ENCODE measurements around the gene ANKS1A. TPM values are rescaled to one million over a fixed set of nuclear protein-coding genes. Genes with fewer than 3 reads are reported as not detected.

The ANKS1A gene
- total RNA-seq, 1 experiment from 2014 or later: 28.5 TPM

DNA sequence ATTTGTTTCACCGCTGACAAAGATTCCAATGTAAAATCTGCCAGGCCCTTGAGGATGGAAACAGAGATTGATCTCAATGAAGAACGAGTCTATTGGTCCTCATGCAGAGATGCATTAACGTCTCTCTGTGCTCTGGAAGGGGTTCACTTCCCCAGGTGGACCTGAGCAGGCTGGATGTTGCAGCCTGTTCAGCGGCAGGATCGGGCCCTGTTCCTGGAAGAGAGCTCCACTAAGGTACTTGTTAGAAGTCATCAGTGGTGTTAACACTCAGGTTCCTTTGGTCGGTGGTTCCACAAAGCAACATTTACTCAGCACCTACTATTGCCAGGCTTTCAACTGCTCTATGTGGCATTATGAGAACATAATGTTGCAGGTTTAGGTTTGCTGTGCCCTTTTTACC is 144.6 kb downstream of the ANKS1A start:
- DNase-seq: no peak
- Histone ChIP-seq H3K4me2 (no peak overlapping the region), H3K79me2 (ENCODE audit: low read depth) (no peaks in the 10 kb centered on the region), H4K20me1 (ENCODE audit: insufficient read depth) (no peaks in the 10 kb centered on the region), H3K36me3 (ENCODE audit: low read depth) (no peaks in the 10 kb centered on the region), H3F3A (ENCODE audit: insufficient read depth, low read depth) (no peaks in the 10 kb centered on the region), H3K4me3 (no peak overlapping the region), H3K27ac (no peak overlapping the region), H2AFZ (no peak overlapping the region), H3K4me1 (replicated peaks; ENCODE audit: insufficient read depth) (no peaks in the 10 kb centered on the region), H3K27me3 (ENCODE audit: insufficient read depth, low read depth) (no peaks in the 10 kb centered on the region), H3K9me2 (ENCODE audit: insufficient read depth) (no peaks in the 10 kb centered on the region), H3K9me3 (ENCODE audit: insufficient read depth, low read depth) (no peaks in the 10 kb centered on the region)
- intact Hi-C loops (cut with micrococcal nuclease; ENCODE audit: unreplicated experiment): no loop called here
- ChIA-PET CTCF (no interaction called here), POLR2A (ENCODE audit: unreplicated experiment) (interaction anchor here (0.6 kb wide), 1 partner anchor 77 kb away, joined by 5 read pairs; no protein-coding TSS in a partner anchor)
- no peak for TF ChIP-seq EZH2 (IDR thresholded peaks at IDR 0.05; ENCODE audit: low read depth)
- TF ChIP-seq, protein P1, sequence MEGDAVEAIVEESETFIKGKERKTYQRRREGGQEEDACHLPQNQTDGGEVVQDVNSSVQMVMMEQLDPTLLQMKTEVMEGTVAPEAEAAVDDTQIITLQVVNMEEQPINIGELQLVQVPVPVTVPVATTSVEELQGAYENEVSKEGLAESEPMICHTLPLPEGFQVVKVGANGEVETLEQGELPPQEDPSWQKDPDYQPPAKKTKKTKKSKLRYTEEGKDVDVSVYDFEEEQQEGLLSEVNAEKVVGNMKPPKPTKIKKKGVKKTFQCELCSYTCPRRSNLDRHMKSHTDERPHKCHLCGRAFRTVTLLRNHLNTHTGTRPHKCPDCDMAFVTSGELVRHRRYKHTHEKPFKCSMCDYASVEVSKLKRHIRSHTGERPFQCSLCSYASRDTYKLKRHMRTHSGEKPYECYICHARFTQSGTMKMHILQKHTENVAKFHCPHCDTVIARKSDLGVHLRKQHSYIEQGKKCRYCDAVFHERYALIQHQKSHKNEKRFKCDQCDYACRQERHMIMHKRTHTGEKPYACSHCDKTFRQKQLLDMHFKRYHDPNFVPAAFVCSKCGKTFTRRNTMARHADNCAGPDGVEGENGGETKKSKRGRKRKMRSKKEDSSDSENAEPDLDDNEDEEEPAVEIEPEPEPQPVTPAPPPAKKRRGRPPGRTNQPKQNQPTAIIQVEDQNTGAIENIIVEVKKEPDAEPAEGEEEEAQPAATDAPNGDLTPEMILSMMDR (conservative IDR thresholded peaks at IDR 0.05): no peak
- BruUV-seq (replicated peaks): no TSS peak

DNA sequence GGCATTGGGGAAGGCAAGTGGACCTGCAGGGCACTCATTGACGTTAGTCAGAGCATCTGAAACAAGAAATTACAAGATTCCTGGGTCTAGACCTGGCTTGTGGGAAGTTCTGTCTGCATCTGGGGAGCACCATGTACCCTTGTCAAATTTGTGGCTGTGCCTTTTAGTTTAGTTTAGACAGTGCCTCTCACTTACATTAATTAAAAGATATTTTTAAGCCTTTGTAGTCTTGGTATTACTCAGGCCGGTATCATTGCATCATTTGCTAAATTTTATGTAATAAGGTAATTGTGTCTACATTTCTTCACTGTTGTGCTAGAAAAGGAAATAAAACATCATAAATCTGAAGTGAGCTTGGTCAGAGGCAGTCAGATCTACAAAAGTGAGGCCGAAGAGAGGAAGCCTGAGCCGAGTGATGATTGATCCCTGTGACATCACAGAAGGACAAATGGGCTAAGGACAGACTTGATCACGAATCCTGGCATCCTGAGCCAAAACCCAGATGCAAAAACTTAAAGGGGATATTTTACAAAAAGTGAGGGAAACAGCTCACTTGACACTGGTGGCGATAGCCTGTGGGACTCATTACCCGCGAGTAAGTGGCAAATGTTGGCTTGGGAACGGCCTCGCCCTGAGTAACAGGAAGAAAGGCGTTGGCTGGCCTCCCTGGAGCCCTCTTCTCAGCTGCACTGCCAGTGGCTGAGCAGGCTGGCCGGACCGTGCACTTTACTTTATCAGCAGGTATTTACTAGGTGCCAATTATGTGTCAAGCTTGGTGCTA is 145.5 kb downstream of the ANKS1A start:
- CTCF ChIA-PET: no interaction called here
- no peaks in the 10 kb centered on the region for H3K79me2 ChIP-seq (ENCODE audit: low read depth)
- POLR2A ChIA-PET (ENCODE audit: unreplicated experiment): no interaction called here

DNA sequence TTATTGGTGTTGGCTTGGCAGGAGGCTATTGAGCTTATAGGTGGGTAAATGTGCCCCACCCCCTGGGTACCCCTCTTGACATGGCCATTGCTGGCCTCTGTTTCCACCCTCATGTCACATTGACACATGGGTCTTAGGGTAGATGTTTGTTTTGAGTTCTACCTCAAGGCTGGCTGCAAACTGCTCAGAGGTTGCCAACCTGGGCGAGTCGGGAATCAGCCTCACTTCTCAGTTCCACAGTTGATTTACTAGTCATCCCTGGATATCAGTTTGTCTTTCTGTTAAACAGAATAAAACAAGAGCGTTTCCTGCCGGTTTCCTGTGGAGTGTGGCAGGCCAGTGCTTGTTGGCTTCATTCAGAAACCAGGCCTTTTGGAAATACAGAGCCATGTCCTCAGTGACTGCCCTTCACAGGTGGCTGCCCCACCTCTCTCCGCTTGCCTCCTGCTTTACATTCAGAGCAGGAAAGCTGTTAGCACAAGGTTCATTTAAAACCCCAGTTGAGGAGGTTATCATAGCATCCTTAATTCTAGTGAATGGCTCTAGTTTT is 146.5 kb downstream of the ANKS1A start:
- Histone ChIP-seq H4K20me1 (ENCODE audit: insufficient read depth) (no peaks in the 10 kb centered on the region), H3F3A (ENCODE audit: insufficient read depth, low read depth) (no peaks in the 10 kb centered on the region), H3K4me3 (no peak overlapping the region), H3K27me3 (ENCODE audit: insufficient read depth, low read depth) (no peaks in the 10 kb centered on the region), H3K4me1 (replicated peaks; ENCODE audit: insufficient read depth) (no peaks in the 10 kb centered on the region), H3K9me2 (ENCODE audit: insufficient read depth) (no peaks in the 10 kb centered on the region), H3K36me3 (ENCODE audit: low read depth) (no peaks in the 10 kb centered on the region), H2AFZ (no peak overlapping the region), H3K79me2 (ENCODE audit: low read depth) (no peaks in the 10 kb centered on the region), H3K4me2 (no peak overlapping the region), H3K9me3 (ENCODE audit: insufficient read depth, low read depth) (no peaks in the 10 kb centered on the region), H3K27ac (no peak overlapping the region)
- no peak for DNase-seq
- ChIA-PET CTCF (no interaction called here), POLR2A (ENCODE audit: unreplicated experiment) (no interaction called here)
- TF ChIP-seq, protein P1 (conservative IDR thresholded peaks at IDR 0.05): no peak
- no peak for TF ChIP-seq EZH2 (IDR thresholded peaks at IDR 0.05; ENCODE audit: low read depth)
- intact Hi-C loops (cut with micrococcal nuclease; ENCODE audit: unreplicated experiment): no loop called here
- no TSS peak for BruUV-seq (replicated peaks)

More for the DNA sequence above, 145.5 kb downstream of the ANKS1A start:
- H3K9me3 ChIP-seq (ENCODE audit: insufficient read depth, low read depth): no peaks in the 10 kb centered on the region
- H4K20me1 ChIP-seq (ENCODE audit: insufficient read depth): no peaks in the 10 kb centered on the region
- no peaks in the 10 kb centered on the region for H3K4me1 ChIP-seq (replicated peaks; ENCODE audit: insufficient read depth)
- DNase-seq: no peak
- intact Hi-C loops (cut with micrococcal nuclease; ENCODE audit: unreplicated experiment): no loop called here
- no peaks in the 10 kb centered on the region for H3K27me3 ChIP-seq (ENCODE audit: insufficient read depth, low read depth)
- BruUV-seq (replicated peaks): no TSS peak
- H3K4me2 ChIP-seq: no peak overlapping the region
- H3K9me2 ChIP-seq (ENCODE audit: insufficient read depth): no peaks in the 10 kb centered on the region
- TF ChIP-seq, protein P1 (conservative IDR thresholded peaks at IDR 0.05): no peak
- no peak for TF ChIP-seq EZH2 (IDR thresholded peaks at IDR 0.05; ENCODE audit: low read depth)
- H3K4me3 ChIP-seq: no peak overlapping the region
- no peak overlapping the region for H2AFZ ChIP-seq
- no peaks in the 10 kb centered on the region for H3K36me3 ChIP-seq (ENCODE audit: low read depth)
- H3K27ac ChIP-seq: no peak overlapping the region
- no peaks in the 10 kb centered on the region for H3F3A ChIP-seq (ENCODE audit: insufficient read depth, low read depth)

Data from PC-9 (cell line).